ENCODE data around the gene SNPH.
"Not testable (repeated sequence)": the region's sequence is repeated elsewhere in the genome, so short reads cannot be mapped to it uniquely, and the experiment has no call there.

The SNPH gene, protein sequence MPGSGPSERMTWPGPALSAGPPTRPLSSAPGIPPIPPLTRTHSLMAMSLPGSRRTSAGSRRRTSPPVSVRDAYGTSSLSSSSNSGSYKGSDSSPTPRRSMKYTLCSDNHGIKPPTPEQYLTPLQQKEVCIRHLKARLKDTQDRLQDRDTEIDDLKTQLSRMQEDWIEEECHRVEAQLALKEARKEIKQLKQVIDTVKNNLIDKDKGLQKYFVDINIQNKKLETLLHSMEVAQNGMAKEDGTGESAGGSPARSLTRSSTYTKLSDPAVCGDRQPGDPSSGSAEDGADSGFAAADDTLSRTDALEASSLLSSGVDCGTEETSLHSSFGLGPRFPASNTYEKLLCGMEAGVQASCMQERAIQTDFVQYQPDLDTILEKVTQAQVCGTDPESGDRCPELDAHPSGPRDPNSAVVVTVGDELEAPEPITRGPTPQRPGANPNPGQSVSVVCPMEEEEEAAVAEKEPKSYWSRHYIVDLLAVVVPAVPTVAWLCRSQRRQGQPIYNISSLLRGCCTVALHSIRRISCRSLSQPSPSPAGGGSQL

DNA sequence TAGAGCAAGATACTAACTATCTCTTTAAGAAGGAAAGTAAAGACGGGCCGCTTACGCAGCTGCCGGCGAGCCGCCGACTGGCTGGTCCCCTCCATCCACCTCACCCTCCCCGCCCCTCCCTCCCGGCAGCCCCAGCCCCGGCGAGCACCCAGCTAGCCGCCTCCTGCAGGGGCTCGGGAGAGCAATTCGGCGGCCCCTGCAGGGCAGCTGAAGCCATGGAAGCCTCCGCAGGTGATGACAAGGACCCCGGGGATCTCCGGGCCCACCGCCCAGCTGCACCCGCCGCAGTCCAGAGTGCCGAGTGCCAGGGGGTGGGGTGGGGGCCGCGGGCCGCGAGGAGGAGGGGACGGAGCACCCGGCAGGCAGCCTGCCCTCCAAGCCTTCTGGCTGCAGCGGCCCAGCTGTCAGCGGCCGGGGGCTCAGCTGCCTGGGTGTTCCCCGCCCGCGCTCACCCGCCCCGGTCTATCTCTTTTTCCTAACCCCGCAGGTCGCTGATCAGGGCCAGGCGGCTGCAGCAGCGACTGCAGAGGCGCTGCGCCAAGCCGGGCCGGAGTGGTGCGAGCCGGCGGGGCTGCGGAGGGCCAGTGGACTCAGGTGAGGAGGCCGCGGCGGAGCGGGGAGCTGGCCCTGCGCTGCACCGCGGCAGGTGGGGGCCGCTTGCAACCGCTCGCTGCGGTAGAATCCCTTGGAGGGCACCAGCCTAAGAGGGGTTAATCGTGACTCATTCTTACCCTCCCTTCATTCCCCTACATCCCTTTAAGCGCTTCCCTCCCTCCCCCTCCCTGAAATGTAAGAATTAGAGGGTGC lies at the start of gene SNPH:
SNPH (plus strand) TSS at position 128 of the 807 bp plus-strand sequence. CDS start 29,946 bp downstream, outside the sequence.
- no peak for DNase-seq

DNA sequence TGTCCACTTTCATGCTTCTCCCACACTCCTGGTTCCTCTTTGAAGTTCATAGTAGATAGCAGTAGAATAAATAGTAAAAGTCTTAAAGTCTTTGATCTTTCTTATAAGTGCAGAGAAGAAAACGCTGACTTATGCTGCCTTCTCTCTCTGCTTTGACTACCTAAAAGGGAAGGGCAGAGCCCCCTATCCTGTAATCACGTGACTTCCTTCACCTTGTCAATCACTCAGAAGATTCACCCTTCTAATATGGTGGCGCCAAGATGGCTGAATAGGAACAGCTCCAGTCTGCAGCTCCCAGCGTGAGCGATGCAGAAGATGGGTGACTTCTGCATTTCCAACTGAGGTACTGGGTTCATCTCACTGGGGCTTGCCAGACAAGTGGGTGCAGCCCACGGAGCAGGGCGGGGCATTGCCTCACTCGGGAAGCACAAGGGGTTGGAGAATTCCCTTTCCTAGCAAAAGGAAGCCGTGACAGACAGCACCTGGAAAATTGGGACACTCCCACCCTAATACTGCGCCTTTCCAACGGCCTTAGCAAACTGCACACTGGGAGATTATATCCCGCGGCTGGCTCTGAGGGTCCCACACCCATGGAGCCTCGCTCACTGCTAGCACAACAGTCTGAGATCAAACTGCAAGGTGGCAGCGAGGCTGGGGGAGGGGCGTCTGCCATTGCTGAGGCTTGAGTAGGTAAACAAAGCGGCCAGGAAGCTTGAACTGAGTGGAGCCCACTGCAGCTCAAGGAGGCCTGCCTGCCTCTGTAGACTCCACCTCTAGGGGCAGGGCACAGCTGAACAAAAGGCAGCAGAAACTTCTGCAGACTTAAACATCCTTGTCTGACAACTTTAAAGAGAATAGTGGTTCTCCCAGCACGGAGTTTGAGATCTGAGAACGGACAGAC lies 49.3 kb upstream of the SNPH start:
- not testable (repeated sequence) for DNase-seq

DNA sequence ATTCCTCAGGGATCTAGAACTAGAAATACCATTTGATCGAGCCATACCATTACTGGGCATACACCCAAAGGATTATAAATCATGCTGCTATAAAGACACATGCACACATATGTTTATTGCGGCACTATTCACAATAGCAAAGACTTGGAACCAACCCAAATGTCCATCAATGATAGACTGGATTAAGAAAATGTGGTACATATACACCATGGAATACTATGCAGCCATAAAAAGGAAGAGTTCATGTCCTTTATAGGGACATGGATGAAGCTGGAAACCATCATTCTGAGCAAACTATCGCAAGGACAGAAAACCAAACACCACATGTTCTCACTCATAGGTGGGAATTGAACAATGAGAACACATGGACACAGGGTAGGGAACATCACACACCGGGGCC lies 43.3 kb upstream of the SNPH start:
- not testable (repeated sequence) for DNase-seq

DNA sequence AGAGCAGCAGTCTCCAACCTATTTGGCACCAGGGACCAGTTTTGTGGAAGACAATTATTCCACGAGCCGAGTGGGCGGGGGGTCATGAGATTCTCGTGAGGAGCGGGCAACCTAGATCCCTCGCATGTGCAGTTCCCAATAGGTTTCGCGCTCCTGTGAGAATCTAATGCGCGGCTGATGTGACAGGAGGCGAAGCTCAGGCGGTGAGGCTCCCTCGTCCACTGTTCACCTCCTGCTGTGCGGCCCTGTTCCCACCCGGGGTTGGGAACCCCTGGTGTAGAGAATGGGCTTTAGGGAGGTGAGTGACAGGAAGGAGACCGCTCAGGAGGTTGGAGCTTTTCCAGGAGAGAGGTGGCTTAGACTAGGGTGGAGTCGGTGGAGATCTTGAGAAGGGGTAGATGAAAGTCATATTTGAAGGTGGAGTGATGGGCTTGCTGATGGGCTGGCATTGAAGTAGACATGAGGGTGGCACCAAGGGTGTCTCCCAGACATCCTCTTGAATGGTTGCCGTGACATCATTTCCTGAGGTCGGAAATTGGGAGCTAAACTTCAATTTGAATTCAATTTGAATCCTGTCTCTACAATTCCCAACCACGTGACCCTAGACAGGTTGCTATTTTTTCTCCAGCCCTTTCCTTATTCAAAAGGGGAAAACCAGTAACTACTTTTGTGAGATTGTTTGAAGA lies 41.7 kb upstream of the SNPH start:
- DNase-seq, result no peak

DNA sequence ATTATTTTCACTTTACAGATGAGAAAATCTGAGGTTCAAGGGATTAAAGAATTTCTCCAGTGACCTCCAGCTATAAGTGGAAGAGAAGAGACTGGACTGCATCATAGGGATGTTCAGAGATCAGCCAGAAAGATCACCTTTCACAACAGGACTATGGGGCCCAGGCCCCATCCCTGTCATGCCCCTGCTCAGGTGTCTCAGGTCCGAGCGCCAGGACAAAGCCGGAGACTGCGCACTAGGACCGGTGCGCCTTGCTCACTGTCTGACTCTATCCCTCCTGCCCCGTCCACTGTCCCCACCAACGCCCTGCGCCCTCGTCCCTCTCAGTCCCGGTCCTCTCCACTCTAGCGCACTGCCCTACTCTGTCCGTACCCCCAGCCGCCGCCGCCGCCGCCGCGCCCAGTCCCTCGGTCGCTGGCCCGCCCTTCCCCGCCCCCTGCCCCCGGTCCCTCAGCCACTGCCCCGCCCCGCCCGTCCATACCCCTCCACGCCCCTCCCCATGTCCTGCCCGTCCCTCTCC lies 40.8 kb upstream of the SNPH start:
- DNase-seq, result no peak

DNA sequence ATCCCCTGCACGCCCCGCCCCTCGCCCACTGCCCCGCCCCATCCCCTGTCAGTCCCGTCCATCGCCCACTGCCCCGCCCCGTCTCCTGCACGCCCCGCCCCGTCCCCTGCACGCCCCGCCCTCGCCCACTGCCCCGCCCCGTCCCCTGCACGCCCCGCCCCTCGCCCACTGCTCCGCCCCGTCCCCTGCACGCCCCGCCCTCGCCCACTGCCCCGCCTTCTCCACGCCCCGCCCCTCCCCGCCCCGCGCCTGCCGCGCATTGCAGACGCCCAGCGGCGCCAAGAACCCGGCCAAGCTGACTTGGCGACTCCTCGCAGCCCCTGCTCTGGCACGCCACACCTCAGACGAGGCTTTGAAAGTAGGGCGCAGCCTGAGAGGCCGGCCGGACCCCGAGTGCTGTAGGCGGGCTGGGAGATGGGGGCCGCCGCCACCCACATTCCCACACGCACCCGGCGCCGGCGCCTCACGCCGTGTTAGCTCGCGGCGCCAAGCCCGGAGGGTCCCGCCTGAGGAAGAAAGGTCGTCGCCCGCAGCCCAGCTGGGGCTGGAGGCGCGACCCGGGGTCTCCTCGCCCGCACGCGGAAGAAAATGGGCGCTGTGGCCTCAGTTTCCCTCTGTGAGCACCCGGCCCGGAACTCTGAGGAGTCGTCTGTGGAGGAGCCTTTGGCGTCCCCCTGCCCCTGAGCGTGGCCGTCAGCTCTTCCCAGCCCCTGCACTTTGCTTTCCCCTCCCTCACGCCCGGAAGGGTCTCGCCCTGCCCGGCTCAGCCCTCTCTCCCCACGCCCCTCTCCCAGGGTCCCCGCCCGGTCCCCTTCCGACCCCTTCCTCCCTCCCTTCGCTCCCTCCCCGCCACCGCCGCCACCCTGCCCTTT lies 40.1 kb upstream of the SNPH start, which contains the start of gene RAD21L1:
RAD21L1 (plus strand) TSS at position 262 of the 872 bp plus-strand sequence. CDS start 2,410 bp downstream, outside the sequence.
- no peak for DNase-seq

DNA sequence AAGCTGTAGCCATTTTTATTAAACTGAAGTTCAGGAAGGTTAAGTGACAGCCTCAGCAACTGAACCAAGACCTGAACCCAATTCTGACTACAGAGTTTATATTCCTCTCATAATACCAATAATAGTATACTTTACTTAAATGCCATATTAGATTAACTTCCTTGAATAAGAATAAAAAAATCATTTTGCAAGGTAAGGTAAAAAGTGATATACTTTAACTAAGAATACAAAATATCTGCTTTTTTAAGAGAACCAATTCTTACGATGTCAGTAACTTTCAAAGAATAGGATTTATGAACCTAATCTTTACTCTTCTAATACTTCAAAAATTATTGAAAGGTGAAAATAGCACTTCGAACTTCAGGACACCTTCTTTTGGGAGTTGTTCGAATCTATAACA lies 36.6 kb upstream of the SNPH start:
- DNase-seq, result no peak

DNA sequence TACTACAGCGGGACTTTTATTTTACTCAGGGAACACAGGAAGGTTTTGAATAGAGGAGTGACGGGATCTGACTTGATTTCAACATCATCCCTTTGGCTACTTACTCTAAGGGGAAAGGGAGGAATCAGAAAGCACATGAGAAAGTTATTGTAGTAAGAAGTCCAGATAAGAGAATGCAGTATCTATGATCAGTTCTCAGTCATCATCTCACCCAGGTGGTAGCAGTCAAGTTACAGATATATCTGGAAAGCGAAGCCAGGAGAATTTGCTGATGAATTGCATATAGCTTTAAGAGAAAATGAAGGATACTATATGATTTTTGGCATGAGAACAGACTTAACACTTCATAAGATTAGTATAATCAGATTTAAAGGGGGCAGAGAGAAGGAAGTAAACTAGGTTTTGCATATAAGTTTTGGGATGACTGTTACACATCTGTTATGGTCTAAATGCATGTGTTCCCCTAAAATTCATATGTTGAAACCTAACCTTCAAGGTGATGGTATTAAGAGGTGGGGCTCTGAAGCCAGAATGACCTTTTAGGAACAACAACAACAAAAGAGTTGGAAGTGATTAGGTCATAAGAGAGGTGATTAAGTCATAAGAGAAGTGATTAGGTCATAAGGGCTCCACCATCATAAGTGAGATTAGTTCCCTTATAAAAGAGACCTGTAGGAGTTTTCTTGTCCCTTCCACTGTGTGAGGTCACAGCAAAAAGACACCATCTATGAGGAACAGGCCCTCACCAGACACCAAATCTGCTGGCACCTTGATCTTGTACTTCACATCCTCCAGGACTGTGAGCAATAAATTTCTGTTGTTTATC lies 33.6 kb upstream of the SNPH start:
- no peak for DNase-seq

DNA sequence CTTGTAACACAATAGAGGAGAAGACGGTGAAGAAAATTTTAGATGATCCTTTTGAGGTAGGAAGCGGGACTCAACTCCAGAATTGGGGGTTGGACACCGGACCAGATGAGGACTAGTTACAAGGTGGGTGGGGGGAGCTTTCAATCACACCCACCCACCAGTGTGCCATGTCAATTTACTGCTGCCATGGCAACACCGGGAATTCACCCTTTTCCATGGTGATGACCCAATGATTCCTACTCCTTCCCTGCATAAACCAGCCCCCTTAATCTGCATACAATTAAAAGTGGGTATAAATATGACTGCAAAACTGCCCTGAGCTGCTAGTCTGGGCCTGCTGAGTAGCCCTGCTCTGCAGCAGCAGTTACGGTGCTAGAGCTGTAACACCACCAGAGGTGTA lies 25.5 kb upstream of the SNPH start:
- DNase-seq, result no peak

DNA sequence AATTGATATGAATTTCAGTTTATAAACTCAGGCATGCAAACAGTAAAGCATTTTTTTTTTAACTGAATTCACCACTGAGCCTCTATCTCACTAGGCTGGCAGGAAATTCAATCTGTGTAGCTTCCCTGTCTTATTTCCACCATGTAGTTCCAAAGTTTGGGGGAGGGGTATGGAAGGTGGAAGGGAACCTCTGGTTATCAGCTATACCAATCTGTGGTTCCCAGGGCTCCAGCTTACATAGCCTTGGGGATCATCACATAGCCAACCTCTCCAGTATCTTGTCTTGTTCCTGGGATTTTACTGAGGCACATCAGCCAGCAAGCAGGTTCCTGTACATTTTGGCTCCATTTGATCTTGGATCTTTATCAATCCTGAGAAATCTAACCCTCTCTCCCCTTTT lies 24.6 kb upstream of the SNPH start:
- DNase-seq, result no peak

DNA sequence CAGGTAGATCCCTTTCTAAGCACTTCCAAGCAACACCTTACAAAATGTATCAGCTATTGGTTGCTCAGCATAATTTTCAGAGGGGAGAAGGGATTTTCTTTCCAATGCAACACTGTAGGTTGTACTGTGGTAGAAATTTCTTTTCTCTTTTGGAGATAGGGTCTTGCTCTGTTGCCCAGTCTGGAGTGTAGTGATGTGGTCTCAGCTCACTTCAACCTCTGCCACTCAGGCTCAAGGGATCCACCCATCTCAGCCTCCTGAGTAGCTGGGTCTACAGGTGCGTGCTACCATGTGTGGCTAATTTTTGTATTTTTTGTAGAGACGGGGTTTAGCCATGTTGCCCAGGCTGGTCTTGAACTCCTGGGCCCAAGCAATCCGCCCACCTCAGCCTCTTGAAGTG lies 24.0 kb upstream of the SNPH start:
- DNase-seq, result no peak

DNA sequence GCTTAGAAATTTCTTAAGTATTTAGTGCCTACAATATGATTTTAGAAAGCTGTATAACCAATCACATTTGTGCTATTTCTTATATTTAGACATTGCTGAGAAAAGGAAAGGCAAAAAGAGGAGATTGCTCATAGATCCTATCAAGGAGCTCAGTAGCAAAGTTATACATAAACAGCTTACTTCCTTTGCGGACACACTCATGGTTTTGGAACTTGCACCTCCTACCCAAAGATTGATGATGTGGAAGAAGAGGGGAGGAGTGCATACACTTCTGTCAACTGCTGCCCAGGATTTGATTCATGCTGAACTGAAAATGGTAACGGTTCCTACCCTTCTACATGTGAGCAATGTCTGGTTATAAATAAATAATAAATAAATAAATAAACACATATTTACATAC lies 23.6 kb upstream of the SNPH start:
- DNase-seq, result no peak

DNA sequence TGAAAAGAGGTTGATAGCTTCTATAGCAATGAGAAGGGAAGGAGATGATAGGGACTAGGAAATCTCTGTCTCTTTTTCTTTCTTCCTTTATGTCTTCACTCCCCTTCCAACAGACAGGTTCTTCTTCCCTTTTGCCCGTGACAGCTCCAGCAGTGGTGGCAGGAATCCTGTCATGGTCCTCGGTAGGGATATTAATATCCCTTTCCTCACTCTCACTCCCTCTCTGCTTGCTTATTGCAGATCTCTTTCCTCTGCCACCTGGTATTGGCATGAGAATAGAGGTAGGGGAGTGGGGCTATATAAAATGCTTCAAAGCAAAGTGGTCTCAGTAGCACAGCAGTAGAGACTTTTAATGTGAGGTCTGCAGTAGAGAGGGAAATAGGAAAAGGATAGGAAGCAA lies 20.5 kb upstream of the SNPH start:
- DNase-seq, result no peak

DNA sequence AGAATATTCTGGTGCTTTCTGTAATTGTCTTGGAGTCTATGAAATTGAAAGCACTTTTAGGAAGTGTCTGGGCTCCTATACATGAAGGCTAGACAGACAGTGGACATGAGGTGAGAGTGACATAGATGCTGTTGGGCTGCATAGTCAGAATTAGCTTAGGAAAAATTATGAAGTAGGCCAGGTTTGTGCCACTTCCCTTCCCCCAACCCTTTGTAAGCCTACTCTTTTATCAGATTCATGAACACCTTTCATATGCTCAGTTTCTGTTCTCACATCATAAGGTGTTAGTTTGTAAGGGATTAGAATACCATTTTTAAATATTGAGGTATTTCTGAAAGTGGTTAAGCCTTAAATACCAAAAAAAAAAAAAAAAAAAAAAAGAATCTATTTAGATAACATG lies 18.4 kb upstream of the SNPH start:
- DNase-seq, result no peak

DNA sequence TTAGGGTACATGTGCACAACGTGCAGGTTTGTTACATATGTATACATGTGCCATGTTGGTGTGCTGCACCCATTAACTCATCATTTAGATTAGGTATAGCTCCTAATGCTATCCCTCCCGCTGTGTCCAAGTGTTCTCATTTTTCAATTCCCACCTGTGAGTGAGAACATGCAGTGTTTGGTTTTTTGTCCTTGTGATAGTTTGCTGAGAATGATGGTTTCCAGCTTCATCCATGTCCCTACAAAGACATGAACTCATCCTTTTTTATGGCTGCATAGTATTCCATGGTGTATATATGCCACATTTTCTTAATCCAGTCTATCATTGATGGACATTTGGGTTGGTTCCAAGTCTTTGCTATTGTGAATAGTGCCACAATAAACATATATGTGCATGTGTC lies 15.8 kb upstream of the SNPH start:
- not testable (repeated sequence) for DNase-seq

DNA sequence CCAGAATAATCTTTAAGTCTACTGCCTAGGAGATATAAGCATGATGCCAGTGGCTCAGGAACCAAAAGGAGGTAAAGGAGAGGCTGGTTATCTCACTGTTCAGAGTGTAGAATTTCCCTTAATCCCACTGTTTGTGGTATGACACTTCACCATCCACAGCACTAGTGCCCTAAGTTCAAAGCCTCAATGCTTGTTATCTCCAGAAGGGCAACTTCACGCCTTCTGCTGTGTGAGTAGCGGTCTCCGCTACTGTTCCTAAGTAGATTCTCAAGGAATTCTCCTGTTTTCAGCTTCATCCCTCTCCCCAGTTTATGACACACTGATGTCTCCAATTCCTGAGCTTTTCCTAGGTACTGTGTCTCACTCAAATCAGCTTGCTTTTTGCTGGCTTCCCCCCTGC lies 13.7 kb upstream of the SNPH start:
- no peak for DNase-seq

DNA sequence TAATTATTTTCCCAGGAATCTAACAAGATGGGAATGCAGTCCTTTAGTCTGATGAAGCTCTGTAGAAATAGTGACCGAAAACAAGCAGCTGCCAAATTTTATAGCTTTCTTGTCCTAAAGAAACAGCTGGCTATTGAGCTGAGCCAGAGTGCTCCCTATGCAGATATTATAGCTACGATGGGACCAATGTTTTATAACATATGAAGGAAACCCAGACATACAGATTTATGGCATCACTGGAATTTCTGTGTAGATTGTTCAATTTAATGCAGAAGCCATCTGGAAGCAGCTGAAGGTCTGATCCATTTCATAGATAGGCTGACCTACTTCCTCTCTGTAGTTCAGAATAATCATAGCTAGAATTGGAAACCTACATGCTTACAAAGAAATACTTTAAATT lies 11.8 kb upstream of the SNPH start:
- no peak for DNase-seq

DNA sequence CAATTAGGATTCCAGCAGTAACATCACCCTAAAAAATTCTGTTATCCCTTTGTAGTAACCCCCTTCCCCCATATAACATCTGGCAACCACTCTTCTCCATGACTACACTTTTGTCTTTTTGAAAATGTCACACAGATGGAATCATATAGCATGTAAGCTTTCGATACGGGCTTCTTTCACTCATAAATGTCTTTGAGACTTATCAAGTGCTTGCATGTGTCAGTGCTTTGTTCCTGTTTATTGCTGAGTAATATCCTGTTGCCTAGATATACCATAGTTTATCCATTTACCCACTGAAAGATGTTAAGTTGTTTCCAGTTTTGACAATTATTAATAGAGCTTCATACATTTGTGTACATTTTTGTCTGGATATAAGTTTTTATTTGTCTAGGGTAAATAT lies 10.4 kb upstream of the SNPH start:
- DNase-seq, result no peak

DNA sequence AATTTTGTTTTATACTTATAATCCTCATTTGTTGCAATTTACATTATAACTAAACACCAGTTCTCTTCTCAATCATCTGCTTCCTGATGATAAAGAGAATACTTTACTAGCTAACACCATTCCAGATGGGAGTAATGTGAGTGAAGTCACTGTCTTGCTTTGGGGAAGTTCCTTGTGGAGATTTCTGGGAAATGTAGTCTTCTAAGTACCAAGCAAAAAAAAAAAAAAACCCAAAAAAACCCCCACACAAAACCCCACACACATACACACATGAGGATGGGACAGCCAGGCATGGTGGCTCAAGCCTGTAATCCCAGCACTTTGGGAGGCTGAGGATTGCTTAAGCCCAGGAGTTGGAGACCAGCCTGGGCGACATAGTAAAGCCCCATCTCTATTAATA lies 2.2 kb upstream of the SNPH start:
- DNase-seq, result no peak

DNA sequence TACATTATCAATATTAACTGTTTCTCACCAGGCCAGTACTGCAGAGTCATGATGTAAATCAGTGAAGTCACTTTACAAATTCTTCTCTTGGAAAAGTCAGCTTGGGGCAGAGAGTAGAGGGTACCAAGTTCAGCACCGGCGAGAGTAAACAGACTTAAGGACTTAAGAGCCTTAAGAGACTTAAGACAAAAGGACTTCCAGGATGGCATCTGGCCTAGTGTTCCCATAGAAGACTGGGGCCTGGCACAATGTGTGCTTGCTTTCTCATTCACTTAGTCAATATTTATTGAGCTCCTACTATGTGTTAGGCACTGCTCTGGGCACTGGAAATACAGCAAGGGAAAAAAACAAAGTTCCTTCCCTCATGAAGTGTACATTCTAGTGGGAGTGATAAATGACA lies 1.4 kb upstream of the SNPH start:
- no peak for DNase-seq
